Choroid plexus epithelial cell (primary cell): ENCODE results near the gene CFAP58.
A peak's percentile ranks its signal among the peaks of the same experiment; 100 is the strongest.

Experiments used
- DNase-seq: peaks from one replicate; pipeline ENCODE4 v3.0.0-alpha.2; 2010; ENCODE audit warnings: low read depth
- H3K4me3 ChIP-seq: 2 replicates; pipeline ENCODE4 v1.5.1; 2011; ENCODE audit warnings: low read depth, mild to moderate bottlenecking, control low read depth, low read length, moderate library complexity
- CTCF ChIP-seq: conservative IDR thresholded peaks from 2 replicates; pipeline ENCODE4 v1.5.1; 2011; ENCODE audit warnings: low read depth, mild to moderate bottlenecking, control low read depth, inconsistent platforms, low read length, moderate library complexity

The CFAP58 gene

GRCh38 chr10:104416851-104417250 lies 63.2 kb downstream of the CFAP58 start:
- TF ChIP-seq CTCF, result no peak

GRCh38 chr10:104417637-104418292 lies 64.1 kb downstream of the CFAP58 start:
- H3K4me3 ChIP-seq, result no peak overlapping the region
- no peak for TF ChIP-seq CTCF

More at GRCh38 chr10:104416851-104417250, 63.2 kb downstream of the CFAP58 start:
- DNase-seq, result no peak
- H3K4me3 ChIP-seq, result no peak overlapping the region

GRCh38 chr10:104424719-104425118 lies 71.1 kb downstream of the CFAP58 start:
- DNase-seq, result peak; percentile 24
- TF ChIP-seq CTCF, result no peak
- no peak overlapping the region for H3K4me3 ChIP-seq

More at GRCh38 chr10:104417637-104418292, 64.1 kb downstream of the CFAP58 start:
- peak; percentile 83 for DNase-seq

- DNase-seq, result no peak
- H3K4me3 ChIP-seq, result no peak overlapping the region
- no peak for TF ChIP-seq CTCF
These were observed 74.4 kb downstream of the CFAP58 start for GRCh38 chr10:104427989-104428388.

GRCh38 chr10:104429846-104430245 lies 76.2 kb downstream of the CFAP58 start:
- no peak overlapping the region for H3K4me3 ChIP-seq
- no peak for DNase-seq
- no peak for TF ChIP-seq CTCF

- H3K4me3 ChIP-seq, result no peak overlapping the region
- no peak for TF ChIP-seq CTCF
- DNase-seq, result no peak
These were observed 76.7 kb downstream of the CFAP58 start for GRCh38 chr10:104430360-104430759.

GRCh38 chr10:104433669-104434068 lies 80.0 kb downstream of the CFAP58 start:
- H3K4me3 ChIP-seq, result no peak overlapping the region
- no peak for TF ChIP-seq CTCF
- DNase-seq, result no peak
